Nucleus accumbens (tissue), 56 donors: ENCODE data around the gene EXOSC5.
"Not testable (repeated sequence)": the region's sequence is repeated elsewhere in the genome, so short reads cannot be mapped to it uniquely, and the experiment has no call there.

Experiments
- DNase-seq, 56 donors: peaks; one replicate each; lab custom pipeline; 2025; lab: John Stamatoyannopoulos, UW

Gene EXOSC5

GRCh38 chr19:41372501-41372900 is 24.7 kb downstream of the EXOSC5 start:
- no peak for DNase-seq

DNA sequence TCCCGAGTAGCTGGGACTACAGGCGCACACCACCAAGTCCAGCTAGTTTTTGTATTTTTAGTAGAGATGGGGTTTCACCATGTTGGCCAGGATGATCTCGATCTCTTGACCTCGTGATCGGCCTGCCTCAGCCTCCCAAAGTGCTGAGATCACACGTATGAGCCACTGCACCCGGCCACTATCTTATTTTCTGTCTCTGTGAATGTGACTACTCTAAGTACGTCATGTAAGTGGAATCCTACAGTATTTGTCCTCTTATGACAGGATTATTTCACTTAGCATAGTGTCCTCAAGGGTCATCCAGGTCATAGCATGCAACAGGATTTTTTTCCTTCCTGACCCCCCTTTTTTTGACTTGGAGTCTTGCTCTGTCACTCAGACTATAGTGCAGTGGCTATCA is 25.6 kb downstream of the EXOSC5 start:
- no peak for DNase-seq

- not testable (repeated sequence) for DNase-seq
These were observed 26.0 kb downstream of the EXOSC5 start for GRCh38 chr19:41371119-41371518.

GRCh38 chr19:41369769-41370168 is 27.4 kb downstream of the EXOSC5 start:
- DNase-seq, result no peak

DNA sequence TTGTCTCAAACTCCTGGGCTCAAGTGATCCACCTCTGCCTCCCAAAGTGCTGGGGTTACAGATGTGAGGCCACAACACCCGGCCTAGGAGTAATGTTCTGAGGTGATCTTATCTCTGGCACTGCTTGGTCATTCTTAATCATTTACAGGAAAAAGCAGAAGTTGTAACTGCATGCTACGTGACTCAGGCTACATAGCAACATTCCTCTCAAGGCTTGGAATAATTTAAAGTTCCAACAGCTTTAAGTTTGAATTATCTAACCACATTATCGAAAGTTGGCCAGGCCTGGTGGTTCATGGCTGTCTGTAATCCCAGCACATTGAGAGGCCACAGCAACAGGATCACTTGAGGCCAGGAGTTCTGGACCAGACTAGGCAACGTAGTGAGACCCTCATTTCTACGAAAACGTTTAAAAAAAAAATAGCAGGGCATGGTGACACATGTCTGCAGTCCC is 29.3 kb downstream of the EXOSC5 start:
- no peak for DNase-seq

DNA sequence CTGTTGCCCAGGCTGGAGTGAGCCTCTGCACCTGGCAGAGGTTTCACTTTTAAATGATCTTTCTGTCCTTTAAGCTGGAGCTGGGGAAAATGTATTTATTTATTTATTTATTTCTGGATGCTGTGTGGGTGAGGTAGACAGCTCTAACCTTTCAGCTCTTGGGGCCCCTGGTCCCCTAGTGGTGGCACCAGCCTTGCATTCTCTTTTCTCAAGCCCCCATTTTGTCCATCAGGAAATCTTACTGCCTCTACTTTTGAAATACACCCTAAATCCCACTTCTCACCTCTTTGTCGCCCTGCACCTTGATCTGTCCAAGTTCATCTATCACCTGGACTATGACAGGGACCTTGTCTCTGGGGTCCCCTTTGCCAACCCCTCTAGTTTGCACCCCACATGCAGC is 31.1 kb downstream of the EXOSC5 start:
- no peak for DNase-seq

GRCh38 chr19:41364524-41365391 is 32.4 kb downstream of the EXOSC5 start:
- no peak for DNase-seq

DNA sequence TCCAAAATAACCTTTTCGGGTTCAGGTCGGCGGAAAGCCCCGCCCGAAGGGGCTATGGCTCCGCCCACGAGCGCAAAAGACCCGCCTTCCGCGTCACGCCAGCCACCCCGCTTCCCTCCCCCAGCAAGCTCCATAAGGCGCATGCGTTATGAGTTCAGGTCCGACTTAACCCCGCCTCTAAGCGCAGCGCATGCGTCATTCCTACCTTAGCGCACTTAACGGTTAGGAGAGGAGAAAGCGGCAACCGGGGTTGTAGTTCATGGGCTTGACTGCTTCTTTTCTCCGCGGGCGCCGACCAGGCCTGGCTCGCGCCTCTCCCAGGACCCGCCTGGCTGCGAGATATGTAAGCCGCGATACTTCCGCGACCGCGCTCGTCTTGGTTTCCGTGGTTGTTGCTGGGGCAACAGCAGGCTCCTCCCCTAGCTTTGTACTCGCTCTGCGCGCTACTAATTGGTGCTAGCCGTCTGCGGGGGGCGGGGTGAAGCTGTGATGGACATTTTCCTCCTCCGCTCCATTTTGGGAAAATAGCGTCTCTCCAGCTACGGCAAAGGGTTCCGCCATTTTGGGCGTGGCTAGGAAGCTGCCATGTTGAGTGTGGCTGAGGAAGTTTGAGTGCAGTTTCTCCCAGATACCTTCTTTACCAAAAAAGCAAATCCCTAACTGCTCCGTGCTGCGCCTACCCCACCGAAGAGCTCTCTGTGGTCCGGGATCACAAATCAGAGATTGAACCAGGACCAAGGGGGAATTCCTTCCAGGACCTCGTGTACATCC is 33.2 kb downstream of the EXOSC5 start, which contains the start of gene B9D2:
Gene B9D2, minus strand, starts transcription at position 397 of the 771 bp plus-strand sequence. CDS start 630 bp downstream, outside the sequence.
- DNase-seq, result peak; percentile 74 to 100 (median 98)

DNA sequence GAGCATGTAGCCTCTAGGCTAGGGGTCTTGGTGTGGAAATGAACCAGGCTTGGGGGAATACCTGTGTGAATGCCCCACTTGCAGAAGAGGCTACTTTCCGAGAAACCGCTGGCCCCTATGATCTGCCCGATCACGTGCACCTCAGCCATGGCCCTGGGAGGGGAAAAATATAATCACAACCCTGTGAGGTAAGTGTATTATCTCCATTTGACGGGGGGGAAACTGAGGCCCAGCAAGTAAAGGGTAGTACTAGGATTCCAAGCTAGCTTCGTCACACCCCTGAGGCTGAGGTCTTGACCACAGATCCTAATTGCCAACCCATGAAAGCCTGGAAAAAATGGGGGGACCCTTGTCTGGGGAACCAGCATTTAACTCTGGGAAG is 33.8 kb downstream of the EXOSC5 start:
- DNase-seq, result no peak

- DNase-seq, result no peak
These were observed 34.9 kb downstream of the EXOSC5 start for GRCh38 chr19:41362143-41362847.

- no peak for DNase-seq
These were observed 37.4 kb downstream of the EXOSC5 start for GRCh38 chr19:41359741-41360140.

GRCh38 chr19:41357746-41358145 is 39.4 kb downstream of the EXOSC5 start:
- no peak for DNase-seq

DNA sequence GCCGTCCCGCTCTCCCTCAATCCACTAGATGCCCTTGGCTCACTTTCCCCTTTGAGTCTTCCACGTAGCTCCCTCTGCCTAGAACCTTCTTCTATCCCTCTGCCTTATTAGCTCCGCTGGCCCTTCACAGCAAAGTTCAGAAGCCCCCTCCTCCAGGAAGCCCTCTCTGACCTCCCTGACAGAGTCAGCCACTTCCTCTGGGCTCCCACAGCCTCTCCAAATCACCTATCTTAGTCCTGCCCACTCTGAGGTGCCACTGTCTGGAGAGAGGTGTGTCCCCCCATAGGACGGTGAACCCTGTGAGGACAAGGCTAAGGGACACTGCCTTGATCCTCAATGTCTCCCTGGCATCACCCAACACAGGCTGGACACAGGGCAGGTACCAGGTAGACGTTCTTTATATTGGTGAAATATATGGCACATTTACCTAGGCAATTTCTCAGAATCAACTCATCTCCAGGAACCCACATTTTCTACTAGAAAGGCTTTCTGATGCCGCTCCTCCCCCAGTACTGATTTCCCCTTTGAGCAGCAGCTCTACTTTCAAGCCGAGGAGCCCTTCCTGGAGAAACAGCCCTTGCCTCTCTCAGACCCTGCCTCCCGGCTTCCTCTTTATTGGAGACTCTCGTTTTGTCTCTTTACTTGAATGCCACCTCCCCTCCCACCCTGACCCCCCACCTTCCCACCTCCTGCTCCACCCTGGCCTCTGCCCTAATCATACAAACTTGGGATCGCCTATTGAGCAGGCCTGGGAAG is 40.0 kb downstream of the EXOSC5 start:
- no peak for DNase-seq

DNA sequence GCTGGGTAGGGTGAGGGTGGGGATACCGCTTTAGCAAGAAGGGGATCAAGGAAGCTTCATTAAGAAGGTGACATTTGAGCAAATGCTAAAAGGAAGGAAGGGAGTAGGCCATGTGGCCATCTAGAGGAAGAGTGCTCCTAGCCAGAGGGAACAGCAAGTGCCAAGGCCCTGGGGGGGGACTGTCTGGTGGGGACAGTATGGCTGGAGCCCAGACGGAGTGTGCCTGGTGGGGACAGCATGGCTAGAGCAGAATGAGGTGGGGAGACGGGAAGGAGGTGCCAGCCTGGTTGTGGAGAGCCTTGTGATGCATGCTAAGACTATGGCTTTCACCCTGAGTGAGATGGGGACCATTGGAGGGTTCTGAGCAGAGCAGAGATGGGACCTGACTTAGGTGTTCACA is 41.4 kb downstream of the EXOSC5 start:
- DNase-seq, result no peak

DNA sequence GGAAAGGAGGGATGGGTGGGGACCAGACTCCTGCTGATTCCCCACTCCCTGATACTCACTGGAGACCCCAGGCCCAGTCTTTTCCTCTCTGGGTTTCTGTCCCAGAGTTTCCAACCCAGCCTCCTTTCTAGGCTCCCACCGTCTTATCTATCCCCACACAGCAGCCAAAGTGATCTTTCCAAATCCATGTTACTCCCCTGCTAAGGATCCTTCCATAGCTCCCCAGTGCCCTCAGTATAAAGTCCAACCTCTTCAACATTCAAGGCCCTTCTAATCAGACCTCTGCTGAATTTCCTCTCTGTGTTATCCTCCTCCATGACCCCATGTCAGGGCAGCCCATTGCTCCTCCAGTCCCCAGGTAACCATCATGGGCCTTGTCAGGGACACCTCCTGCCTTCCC is 42.1 kb downstream of the EXOSC5 start:
- DNase-seq, result no peak

- no peak for DNase-seq
These were observed 42.7 kb downstream of the EXOSC5 start for GRCh38 chr19:41354343-41354953.

DNA sequence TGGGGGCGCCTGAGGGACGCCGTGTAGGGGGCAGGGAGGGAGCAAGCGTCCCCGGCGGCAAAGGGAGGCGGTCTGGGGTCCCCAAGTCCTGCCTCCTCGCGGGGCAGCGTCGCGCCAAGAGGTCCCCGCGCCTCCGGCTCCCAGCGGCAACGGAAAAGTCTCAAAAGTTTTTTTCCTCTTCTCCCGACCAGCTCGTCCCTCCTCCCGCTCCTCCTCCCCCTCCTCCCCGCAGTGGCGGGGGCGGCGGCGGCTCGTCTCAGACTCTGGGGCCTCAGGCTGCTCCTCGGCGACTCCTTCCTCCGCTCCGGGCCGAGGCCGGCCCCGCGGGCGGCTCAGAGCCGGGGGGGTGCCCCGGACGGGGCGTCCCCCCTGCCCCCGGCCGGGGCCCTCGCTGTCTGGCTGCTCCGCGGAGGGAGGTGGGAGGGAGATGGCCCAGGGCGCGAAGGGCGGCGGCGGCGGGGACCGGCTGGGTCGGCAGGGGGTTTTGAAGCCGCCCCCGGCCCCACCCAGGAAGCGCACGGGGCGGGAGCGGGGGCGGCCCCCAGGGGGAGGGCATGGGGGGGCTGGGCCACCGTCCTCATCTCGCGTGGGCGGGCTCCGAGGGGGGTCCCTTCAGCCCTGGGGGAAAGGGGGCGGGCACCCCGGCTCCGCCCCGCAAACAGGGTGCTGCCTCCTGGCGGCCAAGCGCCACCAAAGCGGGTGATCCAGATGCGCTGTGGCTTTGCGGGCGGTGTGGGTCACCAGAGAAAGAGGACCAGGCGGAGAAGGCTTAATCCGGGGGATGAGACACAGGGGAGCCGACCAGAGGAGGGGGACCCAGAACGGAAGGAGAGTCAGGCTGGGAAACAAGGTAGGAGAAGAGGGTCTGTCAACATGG is 43.5 kb downstream of the EXOSC5 start, which contains the start of gene TGFB1:
Gene TGFB1, minus strand, starts transcription at position 457 of the 877 bp plus-strand sequence. CDS start 878 bp downstream, outside the sequence.
- peak in 46 of 56 donors; percentile 9 to 79 (median 40) for DNase-seq
